ENCODE measurements around the gene SMS.

Gene SMS

DNA sequence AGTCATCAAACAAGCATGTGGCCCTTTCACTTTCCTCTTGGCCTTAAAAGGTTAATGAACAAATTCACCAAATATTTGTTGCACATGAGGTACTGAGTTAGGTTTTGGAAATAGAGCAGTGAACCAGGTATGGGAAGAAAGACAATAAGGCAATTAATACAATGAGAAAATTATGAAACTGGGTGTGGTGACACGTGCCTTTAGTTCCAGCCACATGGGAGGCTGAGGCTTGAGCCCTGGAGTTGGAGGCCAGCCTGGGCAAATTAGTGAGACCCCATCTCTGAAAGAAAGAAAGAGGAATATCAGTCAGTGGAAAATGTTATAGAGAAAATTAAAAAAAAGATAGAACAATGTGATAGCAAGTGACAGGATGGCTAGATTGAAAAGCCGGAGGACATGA lies 99.7 kb downstream of the SMS start:
- no peak overlapping the region for H3K4me3 ChIP-seq (ENCODE audit: low read depth, low read length, poor library complexity, severe bottlenecking)
- no peak overlapping the region for H3K27ac ChIP-seq (ENCODE audit: low read depth, low read length, poor library complexity, severe bottlenecking)
- no peaks in the 10 kb centered on the region for H3K9me2 ChIP-seq (ENCODE audit: low read depth, low read length)
- H3F3A ChIP-seq (ENCODE audit: insufficient read depth, low read length), result no peaks in the 10 kb centered on the region
- H4K20me1 ChIP-seq (ENCODE audit: insufficient read depth, low read length), result no peaks in the 10 kb centered on the region
- no peak overlapping the region for H3K9ac ChIP-seq (ENCODE audit: low read length)
- H3K27me3 ChIP-seq (ENCODE audit: insufficient read depth, low read length), result no peaks in the 10 kb centered on the region
- H3K36me3 ChIP-seq (ENCODE audit: insufficient read depth, low read length), result no peaks in the 10 kb centered on the region
- TF ChIP-seq, protein P1, sequence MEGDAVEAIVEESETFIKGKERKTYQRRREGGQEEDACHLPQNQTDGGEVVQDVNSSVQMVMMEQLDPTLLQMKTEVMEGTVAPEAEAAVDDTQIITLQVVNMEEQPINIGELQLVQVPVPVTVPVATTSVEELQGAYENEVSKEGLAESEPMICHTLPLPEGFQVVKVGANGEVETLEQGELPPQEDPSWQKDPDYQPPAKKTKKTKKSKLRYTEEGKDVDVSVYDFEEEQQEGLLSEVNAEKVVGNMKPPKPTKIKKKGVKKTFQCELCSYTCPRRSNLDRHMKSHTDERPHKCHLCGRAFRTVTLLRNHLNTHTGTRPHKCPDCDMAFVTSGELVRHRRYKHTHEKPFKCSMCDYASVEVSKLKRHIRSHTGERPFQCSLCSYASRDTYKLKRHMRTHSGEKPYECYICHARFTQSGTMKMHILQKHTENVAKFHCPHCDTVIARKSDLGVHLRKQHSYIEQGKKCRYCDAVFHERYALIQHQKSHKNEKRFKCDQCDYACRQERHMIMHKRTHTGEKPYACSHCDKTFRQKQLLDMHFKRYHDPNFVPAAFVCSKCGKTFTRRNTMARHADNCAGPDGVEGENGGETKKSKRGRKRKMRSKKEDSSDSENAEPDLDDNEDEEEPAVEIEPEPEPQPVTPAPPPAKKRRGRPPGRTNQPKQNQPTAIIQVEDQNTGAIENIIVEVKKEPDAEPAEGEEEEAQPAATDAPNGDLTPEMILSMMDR (IDR thresholded peaks at IDR 0.05; ENCODE audit: low read length), result no peak
- no peak for TF ChIP-seq EZH2 (IDR thresholded peaks at IDR 0.05; ENCODE audit: borderline replicate concordance, low read length)
- H2AFZ ChIP-seq (ENCODE audit: low read length), result no peak overlapping the region
- no peak overlapping the region for H3K4me2 ChIP-seq (ENCODE audit: low read length)
- no peaks in the 10 kb centered on the region for H3K4me1 ChIP-seq (ENCODE audit: insufficient read depth, low read length, severe bottlenecking)
- H3K9me3 ChIP-seq (ENCODE audit: low read length), result no peaks in the 10 kb centered on the region
- no peaks in the 10 kb centered on the region for H3K79me2 ChIP-seq (ENCODE audit: insufficient read depth, low read length)

DNA sequence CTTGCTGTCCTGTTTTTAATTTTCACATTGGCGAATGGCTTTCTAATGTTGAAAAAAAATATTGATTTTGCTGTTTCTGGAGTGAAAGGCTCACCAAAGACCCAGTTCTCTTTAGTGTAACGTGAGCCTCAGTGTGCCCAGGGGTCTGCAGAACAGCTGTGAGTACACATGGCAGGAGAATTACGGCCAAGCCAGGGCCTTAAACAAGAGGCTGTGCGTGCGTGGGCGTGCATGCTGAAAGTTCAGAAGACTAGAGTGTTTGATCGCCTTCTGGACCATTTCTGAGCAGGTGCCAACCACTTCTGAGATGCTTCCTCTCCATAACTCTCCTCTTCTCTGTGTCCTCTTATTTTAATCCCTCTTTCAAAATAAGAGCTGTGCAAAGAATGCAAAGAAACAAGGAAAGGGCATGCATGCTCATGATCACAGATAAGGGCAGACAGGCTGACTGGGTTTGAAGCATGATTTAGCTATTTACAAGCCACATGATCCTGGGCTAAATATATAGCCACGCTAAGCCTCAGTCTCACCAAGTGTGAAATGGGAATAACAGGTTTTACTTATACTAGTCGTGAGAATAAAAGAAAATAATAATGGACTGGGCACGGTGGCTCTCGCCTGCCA lies 101.5 kb downstream of the SMS start:
- Histone ChIP-seq H3K4me1 (ENCODE audit: insufficient read depth, low read length, severe bottlenecking) (no peaks in the 10 kb centered on the region), H3K9me3 (ENCODE audit: low read length) (no peaks in the 10 kb centered on the region), H3F3A (ENCODE audit: insufficient read depth, low read length) (no peaks in the 10 kb centered on the region), H3K4me3 (ENCODE audit: low read depth, low read length, poor library complexity, severe bottlenecking) (no peak overlapping the region), H3K27me3 (ENCODE audit: insufficient read depth, low read length) (no peaks in the 10 kb centered on the region), H3K36me3 (ENCODE audit: insufficient read depth, low read length) (no peaks in the 10 kb centered on the region), H3K9ac (ENCODE audit: low read length) (no peak overlapping the region), H3K27ac (ENCODE audit: low read depth, low read length, poor library complexity, severe bottlenecking) (no peak overlapping the region), H2AFZ (ENCODE audit: low read length) (no peak overlapping the region), H3K4me2 (ENCODE audit: low read length) (no peak overlapping the region), H4K20me1 (ENCODE audit: insufficient read depth, low read length) (no peaks in the 10 kb centered on the region), H3K9me2 (ENCODE audit: low read depth, low read length) (no peaks in the 10 kb centered on the region), H3K79me2 (ENCODE audit: insufficient read depth, low read length) (no peaks in the 10 kb centered on the region)
- TF ChIP-seq, protein P1 (IDR thresholded peaks at IDR 0.05; ENCODE audit: low read length), result no peak
- no peak for TF ChIP-seq EZH2 (IDR thresholded peaks at IDR 0.05; ENCODE audit: borderline replicate concordance, low read length)

DNA sequence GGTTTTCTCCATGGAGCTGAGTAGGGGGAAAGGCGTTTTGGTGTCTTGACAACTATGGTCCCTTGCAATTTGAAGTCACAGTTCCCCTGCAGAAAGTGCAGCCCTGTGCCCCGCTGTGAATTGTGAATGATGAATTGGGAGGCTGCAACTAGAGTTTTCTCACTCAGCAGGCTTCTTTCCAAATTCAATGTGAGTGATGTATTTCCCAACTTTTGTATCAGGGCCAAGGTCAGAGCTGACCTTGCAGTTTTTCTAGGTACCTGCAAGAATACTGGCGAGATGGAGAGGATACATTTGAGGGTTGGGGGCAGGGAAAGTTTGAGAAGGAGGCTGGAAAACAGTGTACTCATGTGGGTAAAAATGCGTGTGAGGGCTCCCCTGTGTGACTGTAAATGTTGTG lies 103.4 kb downstream of the SMS start:
- Histone ChIP-seq H3K9ac (ENCODE audit: low read length) (no peak overlapping the region), H3K4me2 (ENCODE audit: low read length) (no peak overlapping the region), H2AFZ (ENCODE audit: low read length) (no peak overlapping the region), H3K79me2 (ENCODE audit: insufficient read depth, low read length) (no peaks in the 10 kb centered on the region), H3K4me3 (ENCODE audit: low read depth, low read length, poor library complexity, severe bottlenecking) (no peak overlapping the region), H3K27ac (ENCODE audit: low read depth, low read length, poor library complexity, severe bottlenecking) (no peak overlapping the region), H3K27me3 (ENCODE audit: insufficient read depth, low read length) (no peaks in the 10 kb centered on the region), H4K20me1 (ENCODE audit: insufficient read depth, low read length) (no peaks in the 10 kb centered on the region), H3K9me3 (ENCODE audit: low read length) (no peaks in the 10 kb centered on the region), H3K4me1 (ENCODE audit: insufficient read depth, low read length, severe bottlenecking) (no peaks in the 10 kb centered on the region), H3K36me3 (ENCODE audit: insufficient read depth, low read length) (no peaks in the 10 kb centered on the region), H3K9me2 (ENCODE audit: low read depth, low read length) (no peaks in the 10 kb centered on the region), H3F3A (ENCODE audit: insufficient read depth, low read length) (no peaks in the 10 kb centered on the region)
- TF ChIP-seq, protein P1 (IDR thresholded peaks at IDR 0.05; ENCODE audit: low read length), result no peak
- TF ChIP-seq EZH2 (IDR thresholded peaks at IDR 0.05; ENCODE audit: borderline replicate concordance, low read length), result no peak

Measured in OCI-LY1 (cell line).